ENCODE measurements around the gene PRRC2B.
A peak's percentile ranks its signal among the peaks of the same experiment; 100 is the strongest.

DNA sequence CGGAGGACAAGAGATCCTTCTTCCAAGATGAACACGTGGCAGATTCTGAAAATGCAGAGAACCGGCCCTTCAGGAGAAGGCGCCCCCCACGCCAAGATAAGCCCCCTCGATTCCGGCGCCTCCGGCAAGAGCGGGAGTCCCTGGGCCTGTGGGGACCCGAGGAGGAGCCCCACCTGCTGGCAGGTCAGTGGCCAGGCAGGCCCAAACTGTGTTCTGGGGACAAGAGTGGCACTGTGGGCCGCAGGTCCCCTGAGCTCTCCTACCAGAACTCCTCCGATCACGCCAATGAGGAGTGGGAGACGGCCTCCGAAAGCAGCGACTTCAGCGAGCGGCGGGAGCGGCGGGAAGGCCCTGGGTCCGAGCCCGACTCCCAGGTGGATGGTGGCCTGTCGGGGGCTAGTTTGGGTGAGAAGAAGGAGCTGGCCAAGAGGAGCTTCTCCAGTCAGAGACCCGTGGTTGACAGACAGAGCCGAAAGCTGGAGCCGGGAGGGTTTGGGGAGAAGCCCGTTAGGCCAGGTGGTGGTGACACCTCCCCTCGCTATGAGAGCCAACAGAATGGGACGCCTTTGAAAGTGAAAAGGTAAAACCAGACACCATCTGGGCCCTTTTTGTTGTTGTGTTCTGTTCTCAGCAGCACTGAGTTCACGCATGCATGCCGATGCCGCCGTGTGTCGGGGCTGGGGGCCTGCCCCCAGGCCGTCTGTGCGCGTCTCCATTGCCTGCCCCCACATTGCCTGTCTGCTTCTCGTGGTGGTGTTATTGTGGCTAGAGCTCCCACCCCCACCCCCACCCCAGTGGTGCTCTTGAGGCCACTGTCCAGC, 82.3 kb downstream of the PRRC2B start:
- TF ChIP-seq, protein P1, sequence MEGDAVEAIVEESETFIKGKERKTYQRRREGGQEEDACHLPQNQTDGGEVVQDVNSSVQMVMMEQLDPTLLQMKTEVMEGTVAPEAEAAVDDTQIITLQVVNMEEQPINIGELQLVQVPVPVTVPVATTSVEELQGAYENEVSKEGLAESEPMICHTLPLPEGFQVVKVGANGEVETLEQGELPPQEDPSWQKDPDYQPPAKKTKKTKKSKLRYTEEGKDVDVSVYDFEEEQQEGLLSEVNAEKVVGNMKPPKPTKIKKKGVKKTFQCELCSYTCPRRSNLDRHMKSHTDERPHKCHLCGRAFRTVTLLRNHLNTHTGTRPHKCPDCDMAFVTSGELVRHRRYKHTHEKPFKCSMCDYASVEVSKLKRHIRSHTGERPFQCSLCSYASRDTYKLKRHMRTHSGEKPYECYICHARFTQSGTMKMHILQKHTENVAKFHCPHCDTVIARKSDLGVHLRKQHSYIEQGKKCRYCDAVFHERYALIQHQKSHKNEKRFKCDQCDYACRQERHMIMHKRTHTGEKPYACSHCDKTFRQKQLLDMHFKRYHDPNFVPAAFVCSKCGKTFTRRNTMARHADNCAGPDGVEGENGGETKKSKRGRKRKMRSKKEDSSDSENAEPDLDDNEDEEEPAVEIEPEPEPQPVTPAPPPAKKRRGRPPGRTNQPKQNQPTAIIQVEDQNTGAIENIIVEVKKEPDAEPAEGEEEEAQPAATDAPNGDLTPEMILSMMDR (IDR thresholded peaks at IDR 0.05) = peak; percentile 19 to 64 (median 46)
- TF ChIP-seq POLR2A (IDR thresholded peaks at IDR 0.05) = no peak
